DND-41 (cell line): ENCODE results near the gene GBE1.

Experiments used
- ATAC-seq: fragments of 200-7000 bp; cut with Tn5 transposase; 3 replicates; pipeline ENCODE4 v1.9.1; 2021; ENCODE audit warnings: low read depth; ENCODE audit not compliant: insufficient read depth
- DNase-seq: peaks from one replicate; pipeline ENCODE4 v3.0.0-alpha.2; 2020
- H2AFZ ChIP-seq: 2 replicates; pipeline ENCODE4 v1.6.0; 2012; ENCODE audit warnings: low read depth, low read length
- H3K27ac ChIP-seq: 2 replicates; pipeline ENCODE4 v1.5.1; 2012; ENCODE audit warnings: low read length, inconsistent platforms
- H3K27me3 ChIP-seq: fragments of 200-600 bp; sonication (generic); 2 replicates; pipeline ENCODE4 v1.6.0; 2012; ENCODE audit warnings: low read length, mild to moderate bottlenecking, inconsistent platforms; ENCODE audit not compliant: insufficient read depth, poor library complexity
- H3K36me3 ChIP-seq: 2 replicates; pipeline ENCODE4 v1.5.1; 2012; ENCODE audit warnings: low read length, inconsistent platforms; ENCODE audit not compliant: insufficient read depth
- H3K4me1 ChIP-seq: 2 replicates; pipeline ENCODE4 v1.5.1; 2012; ENCODE audit warnings: mild to moderate bottlenecking, low read length; ENCODE audit not compliant: insufficient read depth
- H3K4me2 ChIP-seq: 2 replicates; pipeline ENCODE4 v1.6.0; 2012; ENCODE audit warnings: mild to moderate bottlenecking, moderate library complexity, low read length, inconsistent platforms; ENCODE audit not compliant: insufficient read depth
- H3K4me3 ChIP-seq, 2 experiments: fragments of 200-600 bp in 1 of 2; shearing (Covaris generic) in 1 of 2; 2 replicates each; pipeline ENCODE4 v1.5.1; 2012 to 2016; ENCODE audit warnings: inconsistent platforms in 2 of 2, low read length in 2 of 2, mild to moderate bottlenecking in 2 of 2, low read depth in 1 of 2, moderate library complexity in 1 of 2
- H3K79me2 ChIP-seq: 2 replicates; pipeline ENCODE4 v1.6.0; 2012; ENCODE audit warnings: low read length, inconsistent platforms; ENCODE audit not compliant: insufficient read depth
- H3K9ac ChIP-seq: 2 replicates; pipeline ENCODE4 v1.6.0; 2012; ENCODE audit warnings: low read depth, mild to moderate bottlenecking, inconsistent platforms, low read length, moderate library complexity
- H3K9me3 ChIP-seq: 2 replicates; pipeline ENCODE4 v1.5.1; 2012; ENCODE audit warnings: low read length, moderate library complexity, mild to moderate bottlenecking, inconsistent platforms; ENCODE audit not compliant: insufficient read depth, severe bottlenecking
- H4K20me1 ChIP-seq: 2 replicates; pipeline ENCODE4 v1.6.0; 2012; ENCODE audit warnings: low read length; ENCODE audit not compliant: insufficient read depth
- EZH2 ChIP-seq: IDR thresholded peaks from 3 replicates; pipeline ENCODE4 v1.6.1; 2012; ENCODE audit warnings: borderline replicate concordance, low read depth, mild to moderate bottlenecking, moderate library complexity, low read length, inconsistent platforms; ENCODE audit not compliant: severe bottlenecking
- TF ChIP-seq, protein P1 (sequence below): IDR thresholded peaks from 2 replicates; pipeline ENCODE4 v1.5.1; 2012; ENCODE audit warnings: borderline replicate concordance, low read length, moderate library complexity, mild to moderate bottlenecking; ENCODE audit not compliant: poor library complexity, severe bottlenecking; ENCODE audit errors: extremely low read depth

Gene GBE1

DNA sequence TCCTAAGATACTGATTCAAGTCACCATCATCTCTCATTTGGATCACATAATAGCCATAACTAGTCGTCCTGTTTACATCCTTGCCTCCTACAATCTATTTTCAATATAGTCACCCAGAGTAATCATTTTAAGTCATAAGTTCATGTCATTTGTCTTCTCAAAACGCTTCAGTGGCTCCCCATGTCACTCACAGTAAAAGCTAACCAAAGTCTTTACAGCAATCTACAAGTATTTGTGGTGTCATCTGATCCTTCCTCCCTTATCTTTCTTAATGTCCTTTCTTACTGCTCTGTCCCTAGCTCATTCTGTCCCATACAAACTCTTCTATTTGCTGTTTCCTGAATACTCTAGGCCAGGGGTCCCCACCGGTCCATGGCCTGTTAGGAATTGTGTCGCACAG, 28.8 kb downstream of the GBE1 start:
- peaks cover 96% of the 10 kb centered on the region for H3K79me2 ChIP-seq
- DNase-seq (no peak), ATAC-seq (no peak)
- H2AFZ ChIP-seq: no peak overlapping the region
- peaks cover 41% of the 10 kb centered on the region for H3K4me1 ChIP-seq
- H4K20me1 ChIP-seq: peaks cover 11% of the 10 kb centered on the region; the same call in 1 of the 2 replicates
- H3K9me3 ChIP-seq: no peaks in the 10 kb centered on the region
- peaks cover 43% of the 10 kb centered on the region for H3K36me3 ChIP-seq
- H3K27me3 ChIP-seq: no peaks in the 10 kb centered on the region
- no peak overlapping the region for H3K27ac ChIP-seq
- H3K4me3 ChIP-seq: no peak overlapping the region
- H3K4me2 ChIP-seq: no peak overlapping the region
- no peak overlapping the region for H3K9ac ChIP-seq
- TF ChIP-seq, protein P1, sequence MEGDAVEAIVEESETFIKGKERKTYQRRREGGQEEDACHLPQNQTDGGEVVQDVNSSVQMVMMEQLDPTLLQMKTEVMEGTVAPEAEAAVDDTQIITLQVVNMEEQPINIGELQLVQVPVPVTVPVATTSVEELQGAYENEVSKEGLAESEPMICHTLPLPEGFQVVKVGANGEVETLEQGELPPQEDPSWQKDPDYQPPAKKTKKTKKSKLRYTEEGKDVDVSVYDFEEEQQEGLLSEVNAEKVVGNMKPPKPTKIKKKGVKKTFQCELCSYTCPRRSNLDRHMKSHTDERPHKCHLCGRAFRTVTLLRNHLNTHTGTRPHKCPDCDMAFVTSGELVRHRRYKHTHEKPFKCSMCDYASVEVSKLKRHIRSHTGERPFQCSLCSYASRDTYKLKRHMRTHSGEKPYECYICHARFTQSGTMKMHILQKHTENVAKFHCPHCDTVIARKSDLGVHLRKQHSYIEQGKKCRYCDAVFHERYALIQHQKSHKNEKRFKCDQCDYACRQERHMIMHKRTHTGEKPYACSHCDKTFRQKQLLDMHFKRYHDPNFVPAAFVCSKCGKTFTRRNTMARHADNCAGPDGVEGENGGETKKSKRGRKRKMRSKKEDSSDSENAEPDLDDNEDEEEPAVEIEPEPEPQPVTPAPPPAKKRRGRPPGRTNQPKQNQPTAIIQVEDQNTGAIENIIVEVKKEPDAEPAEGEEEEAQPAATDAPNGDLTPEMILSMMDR: no peak
- TF ChIP-seq EZH2: no peak

DNA sequence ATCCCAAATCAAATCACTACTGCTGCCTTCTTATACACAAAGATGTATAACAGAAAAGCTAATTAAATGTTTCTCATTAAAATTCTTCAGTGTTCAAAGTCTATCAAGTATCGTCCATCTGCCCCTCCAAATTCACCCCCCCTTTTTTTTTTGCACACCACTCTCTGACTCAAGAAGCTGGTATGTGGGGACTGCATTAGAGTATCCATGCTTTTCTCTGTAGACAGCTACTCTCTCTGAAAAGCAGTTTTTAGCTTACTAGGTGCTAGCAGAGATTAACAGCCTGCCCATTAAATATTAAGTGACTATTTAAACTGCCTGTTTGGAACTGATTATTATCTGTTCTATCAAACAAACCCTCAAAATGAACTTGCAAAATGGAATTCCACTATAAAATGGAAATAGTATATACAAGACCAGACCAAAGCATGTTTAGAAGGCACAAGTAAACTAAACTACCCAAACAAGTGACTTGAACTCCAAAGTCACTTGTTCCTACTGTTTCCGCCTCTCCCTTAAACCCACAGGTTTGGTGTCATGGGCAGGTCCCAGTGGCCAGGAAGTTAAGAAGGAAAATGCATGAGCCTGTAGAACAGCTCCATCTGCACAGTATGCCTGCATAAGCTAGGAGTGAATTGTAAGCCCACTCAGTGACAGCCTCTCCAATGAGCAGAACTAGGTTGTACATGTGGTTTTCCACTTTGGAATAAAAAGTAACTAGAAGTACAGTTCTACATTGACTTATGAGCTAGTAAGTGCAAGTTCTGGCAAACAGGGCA, 32.5 kb downstream of the GBE1 start:
- Histone ChIP-seq H3K4me3 (no peak overlapping the region), H3K9ac (no peak overlapping the region), H3K4me2 (no peak overlapping the region), H3K9me3 (no peaks in the 10 kb centered on the region), H3K27ac (no peak overlapping the region), H4K20me1 (peaks cover 6% of the 10 kb centered on the region; the same call in 1 of the 2 replicates), H3K4me1 (peaks cover 41% of the 10 kb centered on the region), H3K27me3 (no peaks in the 10 kb centered on the region), H3K79me2 (peaks cover 99% of the 10 kb centered on the region), H2AFZ (no peak overlapping the region), H3K36me3 (peaks cover 39% of the 10 kb centered on the region)
- ATAC-seq (no peak), DNase-seq (no peak)
- TF ChIP-seq, protein P1: no peak
- no peak for TF ChIP-seq EZH2

DNA sequence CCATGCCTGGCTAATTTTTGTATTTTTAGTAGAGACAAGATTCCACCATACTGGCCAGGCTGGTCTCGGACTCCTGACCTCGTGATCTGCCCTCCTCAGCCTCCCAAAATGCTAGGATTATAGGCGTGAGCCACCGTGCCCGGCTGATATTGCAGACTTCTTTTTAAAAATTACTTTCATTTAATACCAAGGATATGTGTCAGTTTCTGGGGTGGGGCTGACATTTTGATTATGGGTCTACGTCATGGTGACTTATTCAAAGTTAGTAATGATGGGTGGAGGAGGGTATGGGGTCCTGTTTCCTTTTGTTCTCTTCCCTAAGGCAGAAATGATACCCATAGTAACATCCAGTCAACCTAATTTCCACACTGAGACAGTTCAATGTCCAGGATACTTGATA, 34.7 kb downstream of the GBE1 start:
- Histone ChIP-seq H3K4me1 (peaks cover 41% of the 10 kb centered on the region), H3K79me2 (peaks cover 97% of the 10 kb centered on the region), H3K4me3 (no peak overlapping the region), H3K27ac (peak overlapping the region; percentile 29; the same call in 1 of the 2 replicates), H3K27me3 (no peaks in the 10 kb centered on the region), H3K9me3 (no peaks in the 10 kb centered on the region), H3K9ac (no peak overlapping the region), H2AFZ (no peak overlapping the region), H4K20me1 (peaks cover 6% of the 10 kb centered on the region; the same call in 1 of the 2 replicates), H3K36me3 (peaks cover 30% of the 10 kb centered on the region), H3K4me2 (no peak overlapping the region)
- no peak for ATAC-seq
- TF ChIP-seq, protein P1: no peak
- TF ChIP-seq EZH2: no peak
- no peak for DNase-seq
